Hematopoietic multipotent progenitor cell treated with erythropoietin and hydrocortisone succinate and interleukin-3 and kit ligand, for 17 days (in vitro differentiated cells): Measurements from ENCODE around the gene BRWD1.

Experiments used
- DNase-seq: peaks from one replicate; pipeline ENCODE4 v3.0.0-alpha.2; 2015; ENCODE audit warnings: low spot score

Gene BRWD1

GRCh38 chr21:39313571-39314142 lies at the start of gene BRWD1:
Gene BRWD1 (minus strand): TSS chr21:39313632. CDS start chr21:39313491, 141 bp downstream.
- DNase-seq, result peak; percentile 80

- DNase-seq, result no peak
Observed at GRCh38 chr21:39362733-39363132, 49.3 kb upstream of the BRWD1 start.

GRCh38 chr21:39359382-39359781 lies 46.0 kb upstream of the BRWD1 start:
- DNase-seq, result no peak

- no peak for DNase-seq
Observed at GRCh38 chr21:39353295-39353694, 39.9 kb upstream of the BRWD1 start.

GRCh38 chr21:39350094-39351005 lies 36.9 kb upstream of the BRWD1 start:
- DNase-seq, result no peak

GRCh38 chr21:39349211-39350093 lies 36.0 kb upstream of the BRWD1 start:
- DNase-seq, result peak; percentile 86

- peak; percentile 65 for DNase-seq
Observed at GRCh38 chr21:39348355-39349210, 35.2 kb upstream of the BRWD1 start, which contains the start of gene HMGN1. Gene HMGN1 (minus strand): TSS chr21:39349088. CDS start chr21:39348917, 171 bp downstream.

GRCh38 chr21:39348040-39348354 lies 34.6 kb upstream of the BRWD1 start:
- no peak for DNase-seq

GRCh38 chr21:39347537-39347936 lies 34.1 kb upstream of the BRWD1 start:
- no peak for DNase-seq

GRCh38 chr21:39346671-39347331 lies 33.4 kb upstream of the BRWD1 start:
- DNase-seq, result no peak

GRCh38 chr21:39346206-39346605 lies 32.8 kb upstream of the BRWD1 start:
- DNase-seq, result no peak

GRCh38 chr21:39345440-39345839 lies 32.0 kb upstream of the BRWD1 start:
- no peak for DNase-seq

GRCh38 chr21:39344848-39345247 lies 31.4 kb upstream of the BRWD1 start:
- no peak for DNase-seq

- no peak for DNase-seq
Observed at GRCh38 chr21:39341249-39341923, 28.0 kb upstream of the BRWD1 start.

- DNase-seq, result no peak
Observed at GRCh38 chr21:39340687-39341086, 27.3 kb upstream of the BRWD1 start.

GRCh38 chr21:39339231-39339630 lies 25.8 kb upstream of the BRWD1 start:
- DNase-seq, result no peak

- DNase-seq, result no peak
Observed at GRCh38 chr21:39336457-39337008, 23.1 kb upstream of the BRWD1 start.

- DNase-seq, result no peak
Observed at GRCh38 chr21:39334611-39335010, 21.2 kb upstream of the BRWD1 start.

- DNase-seq, result no peak
Observed at GRCh38 chr21:39332175-39332574, 18.7 kb upstream of the BRWD1 start.

- DNase-seq, result no peak
Observed at GRCh38 chr21:39330001-39330400, 16.6 kb upstream of the BRWD1 start.
